Osteoblast (primary cell): Measurements from ENCODE around the gene MUS81. TPM values are rescaled to one million over a fixed set of nuclear protein-coding genes. Genes with fewer than 3 reads are reported as not detected.

Experiments used
- DNase-seq: peaks from one replicate; pipeline ENCODE4 v3.0.0; 2011; ENCODE audit warnings: low spot score, mixed read lengths; ENCODE audit not compliant: insufficient read length; ENCODE audit errors: missing footprints
- H2AFZ ChIP-seq: 2 replicates; pipeline ENCODE4 v1.6.0; 2011; ENCODE audit warnings: mild to moderate bottlenecking, low read length
- H3K27ac ChIP-seq: 2 replicates; pipeline ENCODE4 v1.5.1; 2011; ENCODE audit warnings: mild to moderate bottlenecking, low read depth, low read length, moderate library complexity
- H3K27me3 ChIP-seq: 2 replicates; pipeline ENCODE4 v1.6.0; 2012; ENCODE audit warnings: mild to moderate bottlenecking, control low read depth, inconsistent platforms, low read length, moderate library complexity; ENCODE audit not compliant: insufficient read depth
- H3K36me3 ChIP-seq: 2 replicates; pipeline ENCODE4 v1.5.1; 2011; ENCODE audit warnings: mild to moderate bottlenecking, low read length, control low read depth, moderate library complexity; ENCODE audit not compliant: insufficient read depth
- H3K4me1 ChIP-seq: 2 replicates; pipeline ENCODE4 v1.5.1; 2011; ENCODE audit warnings: mild to moderate bottlenecking, low read length, control low read depth, moderate library complexity; ENCODE audit not compliant: insufficient read depth
- H3K4me2 ChIP-seq: 2 replicates; pipeline ENCODE4 v1.6.0; 2011; ENCODE audit warnings: mild to moderate bottlenecking, low read length; ENCODE audit not compliant: insufficient read depth
- H3K4me3 ChIP-seq: fragments of 200-600 bp; sonication (generic); 3 replicates; pipeline ENCODE4 v1.5.1; 2012; ENCODE audit warnings: mild to moderate bottlenecking, low read length, inconsistent platforms; ENCODE audit not compliant: insufficient read depth
- H3K79me2 ChIP-seq: 2 replicates; pipeline ENCODE4 v1.6.0; 2012; ENCODE audit warnings: mild to moderate bottlenecking, low read length, control low read depth, inconsistent platforms; ENCODE audit not compliant: insufficient read depth
- H3K9me3 ChIP-seq: 2 replicates; pipeline ENCODE4 v1.5.1; 2011; ENCODE audit warnings: low read depth, low read length, control low read depth
- H4K20me1 ChIP-seq: 2 replicates; pipeline ENCODE4 v1.6.0; 2012; ENCODE audit warnings: mild to moderate bottlenecking, low read length, control low read depth; ENCODE audit not compliant: insufficient read depth
- total RNA-seq: library from RNA; depleted of rRNA; stranded (reverse); fragments of >200 nt; gene quantifications from 2 replicates; pipeline ENCODE4 v1.2.3, GENCODE V29; 2012
- TF ChIP-seq, protein P1 (sequence below): IDR thresholded peaks from 2 replicates; pipeline ENCODE4 v1.5.1; 2011; ENCODE audit warnings: mild to moderate bottlenecking, low read depth, low read length, moderate library complexity; ENCODE audit errors: extremely low read depth

MUS81 gene
- total RNA-seq, 1 donor = 53.6 TPM

DNA sequence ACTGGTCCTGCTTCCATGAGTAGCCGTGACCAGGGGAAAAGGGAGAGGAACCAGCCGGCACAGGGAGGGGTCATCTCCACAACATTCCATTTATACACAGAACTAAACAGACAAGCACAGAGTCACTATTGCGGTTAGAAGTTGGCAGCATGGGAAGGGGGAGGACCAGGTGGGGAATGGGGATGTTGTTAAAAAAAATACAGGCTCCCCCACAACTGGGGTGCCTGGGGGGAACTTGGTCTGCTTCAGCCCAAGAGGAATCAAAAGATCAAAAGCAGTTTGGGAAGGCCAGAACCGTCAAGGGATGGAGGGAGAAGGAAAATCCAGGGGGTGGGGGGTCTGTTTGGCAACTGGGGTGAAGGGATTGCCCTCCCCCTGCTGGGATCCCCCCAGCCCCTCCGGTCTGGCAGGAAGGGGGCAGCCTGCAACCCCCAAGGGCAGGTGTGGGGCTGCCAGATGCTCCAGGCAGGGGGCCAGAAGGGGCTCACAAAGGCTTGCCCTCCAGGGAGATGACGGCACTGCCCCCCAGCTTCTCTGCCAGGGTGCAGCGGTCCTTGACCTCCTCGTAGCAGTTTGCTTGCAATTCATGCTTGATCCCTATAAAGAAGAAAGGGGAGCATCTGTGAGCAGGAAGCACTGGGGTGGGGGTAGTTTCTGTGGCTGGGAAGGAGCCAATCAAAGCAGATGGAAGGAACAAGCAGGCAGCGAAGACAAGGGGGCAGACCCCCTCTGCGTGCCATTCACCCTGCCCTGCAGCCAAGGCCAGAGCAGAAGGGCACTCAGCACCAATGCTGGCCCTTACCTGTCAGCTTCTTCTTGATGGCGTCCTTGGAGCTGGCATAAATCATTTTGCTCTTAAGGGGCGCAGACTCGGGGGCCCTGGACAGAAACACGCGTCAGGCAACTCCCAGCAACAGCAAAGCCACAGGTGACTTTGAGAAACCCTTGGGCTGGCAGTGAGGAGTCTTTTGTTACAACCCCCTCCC lies 5.1 kb upstream of the MUS81 start:
- TF ChIP-seq, protein P1, sequence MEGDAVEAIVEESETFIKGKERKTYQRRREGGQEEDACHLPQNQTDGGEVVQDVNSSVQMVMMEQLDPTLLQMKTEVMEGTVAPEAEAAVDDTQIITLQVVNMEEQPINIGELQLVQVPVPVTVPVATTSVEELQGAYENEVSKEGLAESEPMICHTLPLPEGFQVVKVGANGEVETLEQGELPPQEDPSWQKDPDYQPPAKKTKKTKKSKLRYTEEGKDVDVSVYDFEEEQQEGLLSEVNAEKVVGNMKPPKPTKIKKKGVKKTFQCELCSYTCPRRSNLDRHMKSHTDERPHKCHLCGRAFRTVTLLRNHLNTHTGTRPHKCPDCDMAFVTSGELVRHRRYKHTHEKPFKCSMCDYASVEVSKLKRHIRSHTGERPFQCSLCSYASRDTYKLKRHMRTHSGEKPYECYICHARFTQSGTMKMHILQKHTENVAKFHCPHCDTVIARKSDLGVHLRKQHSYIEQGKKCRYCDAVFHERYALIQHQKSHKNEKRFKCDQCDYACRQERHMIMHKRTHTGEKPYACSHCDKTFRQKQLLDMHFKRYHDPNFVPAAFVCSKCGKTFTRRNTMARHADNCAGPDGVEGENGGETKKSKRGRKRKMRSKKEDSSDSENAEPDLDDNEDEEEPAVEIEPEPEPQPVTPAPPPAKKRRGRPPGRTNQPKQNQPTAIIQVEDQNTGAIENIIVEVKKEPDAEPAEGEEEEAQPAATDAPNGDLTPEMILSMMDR = no peak
- DNase-seq = peak; percentile 45
- peaks cover 51% of the 10 kb centered on the region for H4K20me1 ChIP-seq
- H2AFZ ChIP-seq = no peak overlapping the region
- H3K27me3 ChIP-seq = no peaks in the 10 kb centered on the region
- peaks cover 58% of the 10 kb centered on the region for H3K36me3 ChIP-seq
- no peak overlapping the region for H3K27ac ChIP-seq
- H3K4me2 ChIP-seq = peak overlapping the region; percentile 98
- H3K4me3 ChIP-seq = no peak overlapping the region
- peaks cover 33% of the 10 kb centered on the region for H3K4me1 ChIP-seq
- peaks cover 51% of the 10 kb centered on the region for H3K79me2 ChIP-seq
- H3K9me3 ChIP-seq = no peaks in the 10 kb centered on the region

DNA sequence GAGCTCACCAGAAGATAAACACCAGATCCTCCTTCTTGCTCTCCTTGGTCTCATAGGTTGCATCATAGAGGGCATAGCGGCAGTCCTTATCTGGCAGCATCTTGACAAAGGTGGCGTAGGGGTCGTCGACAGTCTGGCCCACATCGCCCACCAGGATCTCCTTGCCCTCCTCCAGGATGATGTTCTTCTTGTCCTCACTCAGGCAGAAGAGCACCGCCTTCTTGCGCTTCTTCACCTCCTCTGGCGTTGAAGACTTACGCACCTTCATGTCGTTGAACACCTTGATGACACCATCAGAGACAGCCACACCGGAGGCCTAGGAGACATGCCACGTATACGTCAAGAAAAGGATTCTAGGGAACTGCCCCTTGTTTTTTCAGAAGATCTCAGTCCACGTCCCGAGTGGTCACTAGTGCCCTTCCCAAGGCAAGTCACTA lies 4.3 kb upstream of the MUS81 start:
- DNase-seq = no peak
- Histone ChIP-seq H3K27ac (peak overlapping the region; percentile 40), H3K4me1 (peaks cover 33% of the 10 kb centered on the region), H3K79me2 (peaks cover 55% of the 10 kb centered on the region), H3K4me3 (peak overlapping the region; percentile 99), H2AFZ (no peak overlapping the region), H3K4me2 (peak overlapping the region; percentile 98), H3K36me3 (peaks cover 56% of the 10 kb centered on the region), H4K20me1 (peaks cover 51% of the 10 kb centered on the region), H3K9me3 (no peaks in the 10 kb centered on the region), H3K27me3 (no peaks in the 10 kb centered on the region)
- TF ChIP-seq, protein P1 = no peak

DNA sequence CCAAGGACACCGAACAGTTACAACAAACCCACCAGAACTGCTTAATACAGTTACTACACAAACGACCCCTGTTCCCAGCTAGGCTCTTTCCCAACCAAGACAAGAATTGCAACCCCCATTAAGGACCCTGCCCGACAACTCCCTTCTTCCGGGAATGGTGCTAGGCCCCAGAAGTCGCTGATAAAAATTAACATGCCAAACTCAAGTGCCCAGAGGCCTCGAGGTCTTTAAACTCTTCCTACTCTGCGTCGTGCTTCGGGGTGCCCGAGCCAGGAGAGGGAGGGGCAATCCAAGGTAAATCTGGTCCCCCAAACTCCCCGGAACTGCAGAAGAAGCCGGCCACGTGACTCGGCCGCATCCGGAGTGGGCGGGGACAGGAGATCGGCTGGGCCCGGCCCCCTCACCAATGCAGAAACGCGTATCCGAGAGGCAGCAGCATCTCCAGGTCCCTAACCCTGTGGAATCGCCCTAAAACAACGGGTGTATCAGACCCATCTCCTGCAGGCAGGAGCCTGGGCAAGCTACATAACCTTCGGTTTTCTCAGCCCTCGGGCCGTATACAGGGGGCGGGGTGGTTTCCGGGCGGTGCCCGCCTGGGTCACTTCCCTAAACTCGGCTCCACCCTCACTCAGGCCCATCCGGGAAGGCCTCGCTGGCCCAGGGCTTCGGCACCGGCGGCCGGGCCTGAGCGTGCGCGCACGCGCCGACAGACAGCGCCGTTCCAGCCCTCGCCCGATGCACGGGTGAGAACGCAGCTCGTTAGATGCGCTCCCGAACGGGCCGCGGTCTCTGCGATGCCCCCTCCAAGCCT lies 3.3 kb upstream of the MUS81 start:
- TF ChIP-seq, protein P1 = no peak
- Histone ChIP-seq H3K27ac (peak overlapping the region; percentile 40), H3K4me1 (peaks cover 41% of the 10 kb centered on the region), H3K79me2 (peaks cover 64% of the 10 kb centered on the region), H3K27me3 (no peaks in the 10 kb centered on the region), H3K4me3 (peak overlapping the region; percentile 99), H3K4me2 (peak overlapping the region; percentile 98), H4K20me1 (peaks cover 47% of the 10 kb centered on the region), H3K9me3 (no peaks in the 10 kb centered on the region), H3K36me3 (peaks cover 49% of the 10 kb centered on the region), H2AFZ (peak overlapping the region; percentile 70)
- DNase-seq = peak; percentile 95

DNA sequence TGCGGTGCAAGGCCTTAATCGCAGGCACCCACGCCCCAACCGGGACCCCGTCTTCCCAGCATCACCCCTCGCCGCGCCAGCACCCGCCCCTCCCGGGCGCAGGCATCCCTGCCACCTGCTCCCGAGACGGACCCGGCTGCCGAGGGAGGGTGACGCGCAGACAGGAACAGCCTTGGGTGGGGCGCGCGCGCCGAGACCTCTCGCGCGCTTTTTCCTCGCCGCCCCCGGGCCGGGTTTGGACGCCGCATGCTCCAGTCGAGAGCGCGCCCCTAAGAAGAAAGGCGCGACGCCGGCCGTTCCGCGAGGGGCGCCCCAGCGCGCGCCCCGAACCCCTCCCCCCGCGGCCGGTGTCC lies 2.8 kb upstream of the MUS81 start:
- Histone ChIP-seq H3K4me1 (peaks cover 45% of the 10 kb centered on the region), H3K36me3 (peaks cover 49% of the 10 kb centered on the region), H4K20me1 (peaks cover 47% of the 10 kb centered on the region)

More for the DNA sequence above, 2.8 kb upstream of the MUS81 start:
- TF ChIP-seq, protein P1 = no peak
- Histone ChIP-seq H2AFZ (no peak overlapping the region), H3K4me2 (peak overlapping the region; percentile 98), H3K9me3 (no peaks in the 10 kb centered on the region), H3K4me3 (peak overlapping the region; percentile 99), H3K79me2 (peaks cover 70% of the 10 kb centered on the region), H3K27ac (peak overlapping the region; percentile 40), H3K27me3 (no peaks in the 10 kb centered on the region)
- DNase-seq = no peak
